Posterior cingulate gyrus (tissue), 11 donors: Measurements from ENCODE around the gene FZD2.
"Not testable (repeated sequence)": the region's sequence is repeated elsewhere in the genome, so short reads cannot be mapped to it uniquely, and the experiment has no call there.

Source experiments
- DNase-seq, 10 donors: peaks; one replicate each; pipeline versions ENCODE4 v3.0.0 to v3.0.0-alpha.2; 2020 to 2021; ENCODE audit warnings: mixed read lengths in 3 of 10
- intact Hi-C: fragments of 100-400 bp; cut with DNase I; formaldehyde crosslinking; loops from one replicate; pipeline ENCODE4 v1.15.1; 2023

The FZD2 gene

GRCh38 chr17:44568945-44569858 lies 11.9 kb downstream of the FZD2 start:
- intact Hi-C loops: no loop called here
- peak in 1 of 10 donors; percentile 80 for DNase-seq

DNA sequence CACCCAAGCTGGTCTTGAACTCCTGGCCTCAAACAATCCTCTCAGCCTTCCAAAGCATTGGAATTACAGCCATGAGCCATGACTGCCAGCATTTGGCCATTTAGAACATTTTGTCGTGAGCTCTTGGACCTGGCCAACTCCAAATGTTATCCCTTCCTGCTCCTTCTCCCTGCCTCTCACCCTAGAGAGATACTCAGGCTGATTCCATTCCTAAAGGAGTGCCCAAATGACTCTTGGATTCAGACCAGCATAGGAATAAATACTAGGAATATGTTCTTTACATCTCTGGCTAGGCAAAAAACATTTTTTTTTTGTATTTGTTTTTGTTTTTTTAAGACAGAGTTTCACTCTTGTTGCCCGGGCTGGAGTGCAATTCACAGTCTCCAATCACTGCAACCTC lies 15.5 kb downstream of the FZD2 start:
- intact Hi-C loops: no loop called here
- no peak for DNase-seq

- intact Hi-C loops: no loop called here
- DNase-seq: no peak
Measured at GRCh38 chr17:44575403-44575802, 18.1 kb downstream of the FZD2 start.

- intact Hi-C loops: no loop called here
- peak in 1 of 10 donors; percentile 2 for DNase-seq
Measured at GRCh38 chr17:44578947-44579346, 21.7 kb downstream of the FZD2 start.

DNA sequence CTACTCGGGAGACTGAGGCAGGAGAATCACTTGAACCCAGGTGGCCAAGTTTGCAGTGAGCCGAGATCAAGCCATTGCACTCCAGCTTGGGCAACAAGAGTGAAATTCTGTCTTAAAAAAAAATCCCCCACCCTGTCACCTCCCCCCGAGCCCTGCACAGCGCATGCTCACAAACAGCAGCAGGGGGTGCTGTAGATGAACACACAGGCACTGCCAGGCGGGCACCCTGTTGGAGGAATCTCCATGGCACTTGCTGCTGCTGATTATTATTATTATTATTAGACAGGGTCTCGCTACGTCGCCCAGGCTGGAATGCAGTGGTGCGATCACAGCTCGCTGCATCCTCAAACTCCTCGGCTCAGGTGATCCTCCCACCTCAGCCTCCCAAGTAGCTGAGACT lies 24.6 kb downstream of the FZD2 start:
- peak in 1 of 10 donors; percentile 57 for DNase-seq
- intact Hi-C loops: no loop called here

GRCh38 chr17:44584443-44584842 lies 27.2 kb downstream of the FZD2 start:
- intact Hi-C loops: no loop called here
- DNase-seq: peak in 1 of 10 donors; percentile 22

DNA sequence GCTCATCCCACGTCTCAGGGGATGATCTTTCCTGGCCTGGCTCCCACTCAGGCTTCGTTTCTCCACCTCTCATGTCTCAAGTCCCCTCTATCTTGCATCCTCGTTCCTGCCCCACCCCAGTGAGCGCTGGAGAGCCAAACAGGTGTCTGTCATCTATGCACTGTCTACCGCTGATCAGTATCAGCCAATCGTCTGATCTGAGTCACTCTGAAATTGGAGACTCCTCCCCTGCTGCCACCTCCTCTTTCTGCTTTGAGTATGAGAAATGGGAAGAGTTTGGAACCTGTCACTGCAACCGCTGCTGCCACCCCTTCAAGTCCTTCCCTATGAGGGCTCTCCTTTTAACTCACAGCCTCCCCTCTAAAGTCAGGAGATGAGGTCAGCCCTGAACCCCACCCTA lies 28.0 kb downstream of the FZD2 start:
- intact Hi-C loops: no loop called here
- peak in 2 of 10 donors; percentile 26 to 53 for DNase-seq

- peak in 1 of 10 donors; percentile 12 for DNase-seq
- intact Hi-C loops: no loop called here
Measured at GRCh38 chr17:44587339-44587738, 30.1 kb downstream of the FZD2 start.

GRCh38 chr17:44589316-44590071 lies 32.2 kb downstream of the FZD2 start:
- intact Hi-C loops: no loop called here

DNA sequence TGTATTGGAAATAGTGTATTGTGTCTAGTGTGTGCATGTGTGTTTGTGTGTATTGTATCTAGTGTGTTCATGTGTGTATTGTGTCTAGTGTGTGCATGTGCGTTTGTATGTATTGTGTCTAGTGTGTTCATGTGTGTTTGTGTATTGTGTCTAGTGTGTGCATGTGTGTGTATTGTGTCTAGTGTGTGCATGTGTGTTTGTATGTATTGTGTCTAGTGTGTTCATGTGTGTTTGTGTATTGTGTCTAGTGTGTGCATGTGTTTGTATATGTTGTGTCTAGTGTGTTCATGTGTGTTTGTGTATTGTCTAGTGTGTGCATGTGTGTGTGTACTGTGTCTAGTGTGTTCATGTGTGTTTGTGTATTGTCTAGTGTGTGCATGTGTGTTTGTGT lies 32.8 kb downstream of the FZD2 start:
- intact Hi-C loops, DNase-seq: not testable (repeated sequence)

More at GRCh38 chr17:44589316-44590071, 32.2 kb downstream of the FZD2 start:
- DNase-seq: peak in 2 of 10 donors; percentile 26 to 31

DNA sequence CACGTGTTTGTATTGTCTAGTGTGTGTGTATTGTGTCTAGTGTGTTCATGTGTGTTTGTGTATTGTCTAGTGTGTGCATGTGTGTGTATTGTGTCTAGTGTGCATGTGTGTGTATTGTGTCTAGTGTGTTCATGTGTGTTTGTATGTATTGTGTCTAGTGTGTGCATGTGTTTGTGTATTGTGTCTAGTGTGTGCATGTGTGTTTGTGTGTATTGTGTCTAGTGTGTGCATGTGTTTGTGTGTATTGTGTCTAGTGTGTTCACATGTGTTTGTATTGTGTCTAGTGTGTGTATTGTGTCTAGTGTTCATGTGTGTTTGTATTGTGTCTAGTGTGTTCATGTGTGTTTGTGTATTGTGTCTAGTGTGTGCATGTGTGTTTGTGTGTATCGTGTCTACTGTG lies 33.5 kb downstream of the FZD2 start:
- DNase-seq, intact Hi-C loops: not testable (repeated sequence)

GRCh38 chr17:44591206-44591605 lies 33.9 kb downstream of the FZD2 start:
- intact Hi-C loops: no loop called here

GRCh38 chr17:44593156-44593555 lies 35.9 kb downstream of the FZD2 start:
- DNase-seq: peak in 1 of 10 donors; percentile 41
- intact Hi-C loops: no loop called here

More at GRCh38 chr17:44591206-44591605, 33.9 kb downstream of the FZD2 start:
- peak in 1 of 10 donors; percentile 60 for DNase-seq

DNA sequence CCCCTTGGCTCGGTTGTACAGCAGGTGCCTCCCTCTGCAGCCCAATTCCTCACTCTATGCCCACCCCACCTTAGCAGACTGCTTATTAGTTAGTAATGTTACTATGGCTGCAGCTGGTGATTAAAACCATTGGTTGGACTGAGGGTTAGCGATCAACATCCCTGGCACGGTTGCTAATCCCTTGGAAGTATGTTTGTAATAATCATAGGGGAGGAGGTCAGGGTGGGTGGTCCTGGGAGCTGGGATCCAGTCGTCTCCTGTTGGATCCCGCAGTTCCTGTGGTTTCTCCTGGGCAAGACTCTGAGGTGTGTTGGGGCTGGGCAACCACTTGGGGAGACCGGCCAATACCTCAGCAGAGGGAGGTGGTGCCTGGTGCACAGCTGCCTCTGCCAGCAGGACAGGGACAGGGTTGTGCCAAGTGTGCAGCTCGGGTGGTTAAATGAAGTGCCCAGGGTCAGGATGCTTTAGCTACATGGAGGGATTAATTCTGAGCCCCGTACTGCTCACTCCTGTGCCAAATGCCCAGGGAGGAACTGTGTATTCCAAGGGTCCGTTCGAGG lies 38.0 kb downstream of the FZD2 start:
- peak in 1 of 10 donors; percentile 32 for DNase-seq
- intact Hi-C loops: no loop called here

GRCh38 chr17:44598329-44598728 lies 41.0 kb downstream of the FZD2 start:
- intact Hi-C loops: no loop called here
- DNase-seq: peak in 1 of 10 donors; percentile 39

DNA sequence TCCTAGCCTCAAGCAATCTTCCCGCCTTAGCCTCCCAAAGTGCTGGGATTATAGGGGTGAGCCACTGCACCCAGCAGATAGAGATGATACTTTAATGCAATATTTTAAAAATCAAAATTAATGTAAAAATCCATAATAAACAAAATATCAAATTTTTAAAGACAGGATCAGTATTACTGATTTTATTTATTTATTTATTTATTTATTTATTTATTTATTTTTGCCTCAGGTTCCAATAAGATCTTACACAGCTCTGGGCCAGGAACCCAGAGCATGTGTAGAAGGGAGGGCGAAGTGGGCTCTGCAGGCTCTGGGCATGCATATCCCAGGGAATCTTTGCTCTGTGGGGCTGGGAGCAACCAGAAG lies 41.6 kb downstream of the FZD2 start:
- peak in 1 of 10 donors; percentile 22 for DNase-seq
- intact Hi-C loops: no loop called here

DNA sequence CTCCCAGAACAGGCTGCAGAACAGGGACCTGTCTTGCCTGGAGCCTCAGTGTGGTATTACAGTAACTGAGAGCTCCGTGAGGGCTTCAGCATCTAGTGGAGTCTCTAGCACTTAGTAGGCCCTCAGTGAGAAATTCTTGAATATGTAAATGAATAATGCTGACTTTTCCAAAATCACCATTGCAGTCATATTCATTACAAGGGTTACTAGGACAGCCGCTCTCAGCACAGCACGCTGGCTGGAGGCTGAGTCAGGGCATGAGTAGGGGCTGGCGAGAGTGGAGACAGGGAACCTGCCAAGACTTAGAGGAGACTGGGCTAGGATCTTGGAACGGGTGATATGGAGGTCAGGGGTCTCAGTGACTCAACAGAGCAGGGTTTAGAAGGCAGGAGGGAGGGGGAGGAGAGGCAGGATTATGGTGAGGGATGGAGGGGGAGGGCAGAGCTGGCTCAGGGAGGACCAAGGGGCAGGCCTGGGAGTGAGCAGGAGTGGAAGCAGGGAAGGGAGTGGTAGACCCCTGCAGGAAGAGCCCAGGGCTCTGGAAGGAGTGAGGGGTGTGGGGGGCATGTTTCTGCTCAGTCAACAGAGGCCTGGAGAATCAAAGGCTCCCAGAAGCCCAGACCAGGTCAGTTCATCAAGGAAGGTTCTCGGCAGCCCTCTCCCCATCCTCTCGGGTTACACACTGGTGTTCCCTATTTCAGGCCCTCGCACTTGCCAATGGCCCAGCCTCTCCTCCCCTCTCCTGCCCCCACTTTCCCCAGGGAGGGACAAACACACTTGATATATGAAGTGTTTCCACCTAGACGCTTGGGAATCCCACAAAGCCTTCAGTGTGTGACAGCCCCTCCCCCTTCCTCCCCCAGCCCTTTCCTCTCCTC lies 42.3 kb downstream of the FZD2 start:
- peak in 2 of 10 donors; percentile 10 to 29 for DNase-seq
- intact Hi-C loops: no loop called here

DNA sequence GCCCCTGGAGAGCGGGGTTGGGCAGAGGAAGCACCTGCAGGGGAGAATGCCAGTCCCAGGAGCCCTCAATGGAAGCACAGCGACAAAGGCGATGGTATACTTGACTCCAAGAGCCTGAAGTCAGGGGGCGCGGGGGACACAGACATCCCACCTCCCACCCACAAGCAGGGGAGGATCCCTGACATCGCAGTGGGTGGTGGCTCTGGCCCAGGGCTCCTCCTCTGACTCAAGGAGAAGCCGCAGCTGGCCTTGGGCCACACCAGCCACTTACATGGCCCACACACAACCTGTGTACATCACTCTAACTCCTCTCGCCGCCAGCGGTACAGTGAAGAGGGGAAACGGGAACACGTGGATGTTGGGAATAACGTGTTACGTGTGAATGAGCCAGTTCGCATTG lies 44.3 kb downstream of the FZD2 start:
- no peak for DNase-seq
- intact Hi-C loops: no loop called here

DNA sequence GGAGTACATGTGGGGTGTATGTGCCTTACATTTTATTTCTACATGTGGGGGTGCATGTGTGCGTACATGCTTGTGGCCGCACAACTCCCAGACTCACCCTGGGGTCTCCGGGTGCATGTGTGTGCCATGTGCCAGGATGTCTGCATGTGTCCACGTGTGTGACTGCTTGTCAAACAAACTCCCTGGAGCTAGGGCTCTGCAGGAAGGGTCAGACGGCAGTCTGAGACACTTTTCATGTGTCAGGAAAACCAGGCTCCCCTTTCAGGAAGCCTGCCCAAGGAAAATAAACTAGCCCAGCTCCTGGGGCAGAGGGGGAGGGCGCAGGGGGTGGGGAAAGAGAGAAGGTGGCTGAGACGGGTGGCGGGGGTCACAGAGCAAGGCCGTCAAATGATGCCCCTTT lies 44.7 kb downstream of the FZD2 start:
- no peak for DNase-seq
- intact Hi-C loops: no loop called here

- intact Hi-C loops: no loop called here
- DNase-seq: no peak
Measured at GRCh38 chr17:44602390-44602789, 45.1 kb downstream of the FZD2 start.
